Osteocyte (in vitro differentiated cells): ENCODE results near the gene XYLT1. TPM values are rescaled to one million over a fixed set of nuclear protein-coding genes. Genes with fewer than 3 reads are reported as not detected.

Experiments
- DNase-seq: peaks from one replicate; pipeline ENCODE4 v3.0.0; 2021; ENCODE audit warnings: mixed read lengths; ENCODE audit not compliant: unreplicated experiment; ENCODE audit errors: extremely low spot score
- H3K27ac Mint-ChIP-seq: one replicate; pipeline ENCODE4 v1.8.0; 2021; ENCODE audit warnings: mild to moderate bottlenecking, mixed read lengths; ENCODE audit not compliant: unreplicated experiment
- H3K27me3 Mint-ChIP-seq: one replicate; pipeline ENCODE4 v1.8.0; 2021; ENCODE audit warnings: mixed read lengths; ENCODE audit not compliant: unreplicated experiment
- H3K36me3 Mint-ChIP-seq: one replicate; pipeline ENCODE4 v1.8.0; 2021; ENCODE audit warnings: mixed read lengths; ENCODE audit not compliant: unreplicated experiment
- H3K4me1 Mint-ChIP-seq: one replicate; pipeline ENCODE4 v1.8.0; 2021; ENCODE audit warnings: mixed read lengths; ENCODE audit not compliant: unreplicated experiment
- H3K4me3 Mint-ChIP-seq: one replicate; pipeline ENCODE4 v1.8.0; 2021; ENCODE audit warnings: mild to moderate bottlenecking, moderate library complexity, mixed read lengths; ENCODE audit not compliant: unreplicated experiment
- H3K9me3 Mint-ChIP-seq: one replicate; pipeline ENCODE4 v1.8.0; 2021; ENCODE audit warnings: mixed read lengths; ENCODE audit not compliant: unreplicated experiment
- total RNA-seq: library from RNA; stranded (reverse); gene quantifications from 2 replicates; pipeline ENCODE4 v1.2.1, GENCODE V29; 2021
- TF ChIP-seq, protein P1 (sequence below): fragments of 200-600 bp; sonication (generic); IDR thresholded peaks from 2 replicates; pipeline ENCODE4 v1.5.0; 2021; ENCODE audit warnings: antibody characterized with exemption, mild to moderate bottlenecking, moderate library complexity

The XYLT1 gene
- total RNA-seq, 1 donor from 2014 or later = 11.1 TPM

DNA sequence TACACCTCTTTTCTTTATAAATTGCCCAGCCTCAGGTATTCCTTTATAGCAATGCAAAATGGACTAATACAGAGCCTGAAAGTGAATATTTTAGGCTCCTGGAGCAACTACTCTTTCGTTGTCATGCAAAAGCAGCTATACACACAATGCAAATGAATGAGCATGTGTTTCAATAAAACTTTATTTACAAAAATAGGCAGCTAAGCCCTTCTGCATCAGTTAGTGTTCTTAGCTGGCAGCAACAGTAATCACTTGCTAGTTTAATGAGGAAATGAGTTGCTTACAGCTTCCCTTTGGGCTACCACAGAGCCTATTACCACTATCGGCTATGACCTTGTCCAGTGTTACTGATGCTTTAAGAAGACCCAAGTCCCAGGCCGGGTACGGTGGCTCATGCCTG is 402.9 kb downstream of the XYLT1 start:
- TF ChIP-seq, protein P1, sequence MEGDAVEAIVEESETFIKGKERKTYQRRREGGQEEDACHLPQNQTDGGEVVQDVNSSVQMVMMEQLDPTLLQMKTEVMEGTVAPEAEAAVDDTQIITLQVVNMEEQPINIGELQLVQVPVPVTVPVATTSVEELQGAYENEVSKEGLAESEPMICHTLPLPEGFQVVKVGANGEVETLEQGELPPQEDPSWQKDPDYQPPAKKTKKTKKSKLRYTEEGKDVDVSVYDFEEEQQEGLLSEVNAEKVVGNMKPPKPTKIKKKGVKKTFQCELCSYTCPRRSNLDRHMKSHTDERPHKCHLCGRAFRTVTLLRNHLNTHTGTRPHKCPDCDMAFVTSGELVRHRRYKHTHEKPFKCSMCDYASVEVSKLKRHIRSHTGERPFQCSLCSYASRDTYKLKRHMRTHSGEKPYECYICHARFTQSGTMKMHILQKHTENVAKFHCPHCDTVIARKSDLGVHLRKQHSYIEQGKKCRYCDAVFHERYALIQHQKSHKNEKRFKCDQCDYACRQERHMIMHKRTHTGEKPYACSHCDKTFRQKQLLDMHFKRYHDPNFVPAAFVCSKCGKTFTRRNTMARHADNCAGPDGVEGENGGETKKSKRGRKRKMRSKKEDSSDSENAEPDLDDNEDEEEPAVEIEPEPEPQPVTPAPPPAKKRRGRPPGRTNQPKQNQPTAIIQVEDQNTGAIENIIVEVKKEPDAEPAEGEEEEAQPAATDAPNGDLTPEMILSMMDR = no peak
- Mint-ChIP-seq H3K36me3 (no peaks in the 10 kb centered on the region), H3K27ac (no peak overlapping the region), H3K4me1 (no peaks in the 10 kb centered on the region), H3K27me3 (no peaks in the 10 kb centered on the region), H3K9me3 (no peaks in the 10 kb centered on the region), H3K4me3 (no peak overlapping the region)
- no peak for DNase-seq

DNA sequence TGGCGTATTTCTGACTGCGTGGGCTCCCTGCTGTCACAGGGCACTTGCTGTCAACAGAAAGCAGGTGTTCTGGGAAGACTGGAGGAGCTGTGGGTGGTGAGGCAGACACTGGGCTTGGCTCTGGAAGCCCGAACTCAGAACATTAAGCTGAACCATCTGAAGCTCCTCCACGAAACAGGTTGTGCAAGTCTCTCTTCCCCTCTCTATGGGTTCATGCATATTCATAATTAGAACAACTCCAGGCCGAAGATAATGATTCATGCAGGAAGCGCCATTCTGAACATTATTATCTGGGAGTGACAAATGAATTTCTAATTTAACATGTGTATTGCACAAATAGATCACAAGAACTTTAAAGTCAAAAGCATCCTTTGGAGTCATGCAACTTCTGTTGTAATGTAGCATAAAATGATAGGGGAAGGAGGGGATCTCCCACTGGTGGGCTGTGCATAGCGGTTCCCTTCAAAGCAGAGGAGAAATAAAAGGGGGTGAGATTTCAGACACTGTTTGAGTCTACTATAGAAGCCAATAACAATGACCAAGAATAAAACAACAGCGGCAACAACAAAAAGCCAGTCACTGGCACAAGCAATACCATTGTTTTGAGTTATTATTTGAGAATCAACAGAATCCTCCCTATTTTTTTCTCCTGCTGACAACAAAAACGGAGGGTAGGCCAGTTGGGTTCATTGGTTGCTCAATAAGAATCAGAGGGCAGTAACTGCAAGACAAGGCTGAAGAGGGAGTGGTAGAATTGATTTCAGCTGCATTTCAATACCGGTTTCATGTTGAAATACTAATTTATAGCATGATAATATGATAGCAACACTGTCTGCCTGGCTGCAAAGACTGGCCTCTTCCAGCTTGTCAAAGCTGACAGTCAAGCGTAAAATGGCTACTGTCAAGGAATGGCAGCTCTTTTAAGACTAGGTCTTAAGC is 407.3 kb downstream of the XYLT1 start:
- no peak overlapping the region for H3K4me3 Mint-ChIP-seq
- H3K4me1 Mint-ChIP-seq = no peaks in the 10 kb centered on the region
- H3K27ac Mint-ChIP-seq = no peak overlapping the region
- peaks cover 8% of the 10 kb centered on the region for H3K9me3 Mint-ChIP-seq
- TF ChIP-seq, protein P1 = no peak
- H3K27me3 Mint-ChIP-seq = no peaks in the 10 kb centered on the region
- H3K36me3 Mint-ChIP-seq = no peaks in the 10 kb centered on the region
- DNase-seq = no peak

DNA sequence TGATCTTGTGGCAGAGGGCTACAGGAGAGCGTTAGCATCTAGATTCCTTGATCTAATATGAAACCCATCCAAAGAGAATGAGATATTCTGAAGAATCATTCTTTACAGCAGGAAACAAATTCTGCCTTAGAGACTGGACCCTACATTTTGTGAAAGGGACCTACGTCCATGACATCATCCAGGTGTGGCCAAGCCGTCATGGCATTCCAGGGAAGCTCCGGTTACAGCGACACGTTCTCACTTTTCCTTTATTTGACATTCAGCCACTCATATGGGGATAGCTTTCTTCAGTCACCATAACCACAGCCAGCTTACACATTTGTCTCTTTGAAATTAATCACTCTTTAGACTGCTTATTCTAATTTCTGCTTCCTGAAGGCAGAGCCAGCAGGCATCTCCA is 408.1 kb downstream of the XYLT1 start:
- no peaks in the 10 kb centered on the region for H3K4me1 Mint-ChIP-seq
- H3K9me3 Mint-ChIP-seq = peaks cover 11% of the 10 kb centered on the region
- no peak overlapping the region for H3K4me3 Mint-ChIP-seq
- H3K36me3 Mint-ChIP-seq = no peaks in the 10 kb centered on the region
- H3K27me3 Mint-ChIP-seq = no peaks in the 10 kb centered on the region
- DNase-seq = no peak
- TF ChIP-seq, protein P1 = no peak
- no peak overlapping the region for H3K27ac Mint-ChIP-seq

DNA sequence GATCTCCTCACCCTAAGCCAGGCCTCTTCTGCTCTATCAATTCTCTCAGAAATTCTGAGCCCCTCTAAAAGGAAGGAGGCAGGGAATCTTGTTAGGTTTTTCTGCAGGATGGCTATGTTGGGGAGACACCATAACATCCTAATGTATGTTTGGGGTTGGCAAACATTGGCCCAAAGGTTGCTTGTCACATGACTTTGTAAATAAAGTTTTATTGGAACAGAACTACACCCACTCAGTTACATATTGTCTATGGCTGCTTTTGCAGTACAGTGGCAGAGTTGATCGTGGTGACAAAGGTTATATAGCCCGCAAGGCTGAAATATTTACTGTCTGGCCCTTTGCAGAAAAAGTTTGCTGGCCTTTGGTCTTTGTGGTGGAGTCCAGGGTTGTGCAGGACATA is 409.4 kb downstream of the XYLT1 start:
- TF ChIP-seq, protein P1 = no peak
- H3K9me3 Mint-ChIP-seq = peaks cover 12% of the 10 kb centered on the region
- H3K36me3 Mint-ChIP-seq = no peaks in the 10 kb centered on the region
- no peaks in the 10 kb centered on the region for H3K27me3 Mint-ChIP-seq
- DNase-seq = no peak
- no peak overlapping the region for H3K4me3 Mint-ChIP-seq
- no peak overlapping the region for H3K27ac Mint-ChIP-seq
- no peaks in the 10 kb centered on the region for H3K4me1 Mint-ChIP-seq

DNA sequence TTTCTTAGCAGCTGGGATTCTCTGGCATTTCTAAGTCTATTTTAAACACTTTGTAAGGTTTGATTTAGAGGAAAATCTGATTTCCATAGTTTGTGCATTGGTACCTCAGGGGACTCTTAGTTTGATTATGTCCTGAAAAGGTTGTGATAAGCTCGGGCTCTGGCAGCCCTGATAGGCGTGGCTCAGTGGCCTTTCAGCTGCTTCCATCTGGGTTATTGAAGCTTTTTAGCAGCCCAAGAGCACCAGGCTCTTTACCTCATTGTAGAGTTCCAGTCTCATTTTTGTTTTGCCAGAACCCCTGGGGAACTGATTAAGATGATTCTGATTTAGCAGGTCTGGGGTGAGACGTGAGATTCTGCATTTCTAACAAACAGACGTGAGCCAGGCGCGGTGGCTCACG is 412.3 kb downstream of the XYLT1 start:
- H3K4me1 Mint-ChIP-seq = no peaks in the 10 kb centered on the region
- H3K36me3 Mint-ChIP-seq = no peaks in the 10 kb centered on the region
- H3K9me3 Mint-ChIP-seq = peaks cover 28% of the 10 kb centered on the region
- TF ChIP-seq, protein P1 = no peak
- no peak overlapping the region for H3K27ac Mint-ChIP-seq
- no peak overlapping the region for H3K4me3 Mint-ChIP-seq
- no peak for DNase-seq
- no peaks in the 10 kb centered on the region for H3K27me3 Mint-ChIP-seq
